NCI-H2196 treated with DMSO at 0.1 percent for 48 hours (cell line): Measurements from ENCODE around the gene OLFM2.
"Not testable (repeated sequence)": the region's sequence is repeated elsewhere in the genome, so short reads cannot be mapped to it uniquely, and the experiment has no call there.

ENCODE experiments used
- DNase-seq: peaks from one replicate; lab custom pipeline; 2025; ENCODE audit not compliant: unreplicated experiment; lab: John Stamatoyannopoulos, UW

The OLFM2 gene

DNA sequence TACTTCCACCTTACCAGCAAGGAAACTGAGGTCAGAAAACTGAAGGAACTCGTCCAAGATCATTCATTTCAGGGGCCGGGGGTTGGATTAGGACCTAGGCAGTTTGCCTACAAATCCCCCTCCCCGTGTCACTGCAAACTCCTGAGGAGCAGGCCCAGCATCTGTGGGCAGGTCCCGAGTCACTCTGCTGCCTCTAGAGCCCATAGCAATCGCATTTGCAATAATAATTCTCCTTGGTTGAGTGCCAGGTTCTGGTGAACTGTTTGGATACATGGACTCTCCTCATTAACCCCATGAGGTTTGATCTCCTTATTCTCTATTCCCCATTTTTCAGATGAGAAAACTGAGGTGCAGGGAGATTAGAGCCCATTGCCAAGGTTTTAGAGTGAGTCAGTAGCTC, 100.3 kb downstream of the OLFM2 start:
- DNase-seq = no peak

DNA sequence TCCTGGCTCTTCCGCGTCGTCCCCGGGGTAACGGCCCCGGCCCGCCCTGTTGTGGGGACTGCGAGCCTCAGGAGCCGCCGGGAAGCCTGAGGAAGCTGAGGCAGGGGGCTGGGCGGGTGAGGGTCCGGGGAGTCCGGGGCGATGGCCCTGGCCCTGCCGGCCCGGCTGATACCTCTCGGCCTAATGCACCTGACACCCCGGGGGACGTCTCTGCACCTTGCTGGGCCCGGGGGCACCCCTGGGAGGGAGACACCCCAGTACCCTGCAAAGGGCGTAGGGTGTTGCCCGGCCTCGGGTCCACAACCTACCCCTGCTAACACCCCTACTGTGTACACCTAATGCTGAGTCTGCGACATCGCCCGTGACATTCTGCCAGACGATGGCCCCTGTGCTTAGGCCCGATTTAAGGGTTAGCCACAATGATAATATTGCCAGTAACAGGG, 100.8 kb downstream of the OLFM2 start:
- DNase-seq = no peak

DNA sequence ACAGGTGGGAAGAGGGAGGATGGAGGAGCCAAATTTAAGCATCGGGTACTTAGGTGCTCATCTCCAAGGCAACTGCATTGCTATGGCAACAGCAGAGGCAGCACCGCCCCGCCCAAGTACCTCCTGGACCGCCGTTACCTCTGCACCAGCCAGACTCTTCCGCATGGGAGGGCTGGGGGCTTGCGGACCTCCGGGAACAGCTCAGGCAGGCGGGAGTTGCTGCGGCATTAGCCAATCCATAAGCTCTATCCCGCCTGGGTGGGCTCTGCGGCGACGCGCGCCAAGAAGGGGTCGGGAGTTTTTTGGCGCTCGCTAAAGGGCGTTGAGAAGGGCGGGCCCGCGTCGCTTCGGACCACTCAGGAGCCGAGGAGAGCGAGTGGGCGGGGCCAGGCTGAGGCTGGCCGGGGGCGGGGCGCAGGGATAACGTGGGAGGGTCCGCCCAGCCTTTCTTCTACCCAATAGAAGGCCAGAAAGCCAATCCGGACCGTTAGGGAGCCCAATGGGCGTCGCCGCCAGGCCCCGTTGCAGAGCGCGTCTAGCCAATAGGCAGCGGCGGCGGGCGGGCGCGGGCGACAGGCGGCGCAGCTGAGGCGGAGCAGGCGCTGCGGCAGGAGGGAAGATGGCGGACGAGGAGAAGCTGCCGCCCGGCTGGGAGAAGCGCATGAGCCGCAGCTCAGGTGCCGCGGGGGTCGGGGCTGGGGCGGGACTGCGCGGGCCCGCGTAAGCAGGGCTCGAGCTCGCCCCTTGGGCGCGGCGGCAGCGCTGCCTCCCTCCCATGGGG, 101.4 kb downstream of the OLFM2 start, which contains the start of gene PIN1:
PIN1 (plus strand) TSS at position 593 of the 781 bp plus-strand sequence; CDS start at position 620, 27 bp downstream.
- DNase-seq = peak; percentile 99

- DNase-seq = no peak
Observed at GRCh38 chr19:9834307-9834725, 102.0 kb downstream of the OLFM2 start.

DNA sequence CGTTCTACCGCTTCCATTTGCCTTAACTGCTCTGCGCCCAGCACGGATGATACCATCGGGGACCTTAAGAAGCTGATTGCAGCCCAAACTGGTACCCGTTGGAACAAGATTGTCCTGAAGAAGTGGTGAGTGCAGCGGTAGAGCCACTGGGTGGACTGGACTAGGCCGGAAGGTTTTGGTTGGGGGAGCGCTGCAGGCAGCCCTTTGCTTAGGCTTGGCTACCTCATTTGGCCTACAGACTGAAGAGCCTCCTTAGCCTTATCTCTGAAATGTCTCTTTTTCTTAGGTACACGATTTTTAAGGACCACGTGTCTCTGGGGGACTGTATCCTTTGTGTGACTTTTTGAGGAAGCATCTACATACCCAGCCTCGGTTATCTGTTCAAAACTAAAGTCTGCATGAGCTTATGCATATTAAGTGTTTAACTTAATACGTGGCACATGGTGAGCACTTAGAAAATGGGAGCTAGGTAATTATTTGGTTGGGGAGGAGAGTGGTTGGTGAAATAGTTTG, 107.7 kb downstream of the OLFM2 start:
- DNase-seq = no peak

DNA sequence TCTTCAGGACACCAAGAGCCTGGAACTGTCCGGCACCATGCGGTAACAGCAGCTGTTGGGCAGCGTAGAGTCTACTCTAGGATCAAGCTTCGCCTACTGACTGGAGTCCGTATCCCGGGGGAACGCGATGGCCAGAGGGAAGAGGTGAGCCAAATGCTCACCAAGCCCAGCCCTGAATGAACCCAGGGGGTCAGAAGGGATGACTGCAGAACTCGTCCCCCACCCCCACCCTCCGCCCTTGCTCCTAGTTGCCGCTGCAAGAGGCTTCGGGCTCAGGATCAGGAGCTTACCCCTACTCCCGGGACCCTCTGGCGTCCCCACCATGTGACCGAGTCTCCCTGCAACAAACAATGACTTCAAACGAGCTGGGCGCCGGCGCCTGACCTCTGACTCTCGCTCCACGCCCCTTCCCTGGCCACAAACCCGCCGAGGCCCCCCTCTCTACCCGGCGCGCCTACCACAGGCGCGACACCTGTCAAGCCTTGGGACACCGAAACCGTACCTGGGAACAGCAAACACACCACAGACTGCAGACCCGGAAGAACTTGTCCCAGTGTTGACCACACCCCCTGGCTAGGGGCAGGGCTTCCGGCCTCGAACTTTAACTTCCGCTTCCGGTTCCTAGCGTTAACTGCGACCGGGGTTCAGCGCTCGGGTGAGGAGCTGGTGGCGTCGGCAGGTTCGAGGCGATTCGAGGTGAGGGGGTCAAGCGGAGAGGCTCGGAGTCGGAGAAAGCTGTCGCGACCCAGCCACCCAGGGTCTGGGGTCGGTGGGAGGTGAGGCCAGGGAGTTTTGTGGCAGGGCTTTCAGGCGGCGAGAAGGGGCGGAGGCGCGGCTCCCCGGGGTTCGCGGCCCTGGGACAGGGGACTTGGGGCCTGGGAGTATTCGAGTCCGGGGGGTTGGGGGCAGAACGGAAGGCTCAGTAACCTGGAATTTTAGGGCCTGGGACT, 108.8 kb downstream of the OLFM2 start, which contains the start of gene UBL5:
UBL5 (plus strand) TSS at position 630 of the 950 bp plus-strand sequence. CDS start 420 bp downstream, outside the sequence.
- DNase-seq = peak; percentile 88

- DNase-seq = no peak
Observed at GRCh38 chr19:9823816-9824215, 112.5 kb downstream of the OLFM2 start.

DNA sequence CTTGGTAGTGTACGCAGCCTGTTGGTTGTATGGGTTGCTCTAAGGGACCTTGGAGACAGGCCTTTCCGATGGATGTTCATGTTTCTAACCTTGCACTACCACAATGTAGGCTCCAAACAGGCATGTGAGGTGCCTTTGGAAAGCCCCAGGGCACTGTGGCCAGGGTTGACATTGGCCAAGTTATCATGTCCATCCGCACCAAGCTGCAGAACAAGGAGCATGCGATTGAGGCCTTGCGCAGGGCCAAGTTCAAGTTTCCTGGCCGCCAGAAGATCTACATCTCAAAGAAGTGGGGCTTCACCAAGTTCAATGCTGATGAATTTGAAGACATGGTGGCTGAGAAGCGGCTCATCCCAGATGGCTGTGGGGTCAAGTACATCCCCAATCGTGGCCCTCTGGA, 116.3 kb downstream of the OLFM2 start:
- not testable (repeated sequence) for DNase-seq

DNA sequence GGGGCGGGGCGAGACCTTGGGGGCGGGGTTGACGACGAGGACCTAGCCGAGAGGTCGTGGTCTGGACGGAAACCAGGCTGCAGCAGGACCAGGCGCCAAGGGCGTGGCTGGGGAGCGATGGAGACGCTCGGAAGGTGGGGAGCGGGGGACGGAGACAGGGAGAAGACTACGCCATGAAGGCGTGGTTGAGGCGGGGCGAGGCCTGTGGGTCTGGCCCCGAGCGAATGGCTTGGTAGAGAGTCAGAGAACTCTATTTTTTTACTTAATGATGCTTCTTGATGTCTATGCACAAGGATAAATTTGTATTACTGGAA, 116.8 kb downstream of the OLFM2 start:
- DNase-seq = no peak

DNA sequence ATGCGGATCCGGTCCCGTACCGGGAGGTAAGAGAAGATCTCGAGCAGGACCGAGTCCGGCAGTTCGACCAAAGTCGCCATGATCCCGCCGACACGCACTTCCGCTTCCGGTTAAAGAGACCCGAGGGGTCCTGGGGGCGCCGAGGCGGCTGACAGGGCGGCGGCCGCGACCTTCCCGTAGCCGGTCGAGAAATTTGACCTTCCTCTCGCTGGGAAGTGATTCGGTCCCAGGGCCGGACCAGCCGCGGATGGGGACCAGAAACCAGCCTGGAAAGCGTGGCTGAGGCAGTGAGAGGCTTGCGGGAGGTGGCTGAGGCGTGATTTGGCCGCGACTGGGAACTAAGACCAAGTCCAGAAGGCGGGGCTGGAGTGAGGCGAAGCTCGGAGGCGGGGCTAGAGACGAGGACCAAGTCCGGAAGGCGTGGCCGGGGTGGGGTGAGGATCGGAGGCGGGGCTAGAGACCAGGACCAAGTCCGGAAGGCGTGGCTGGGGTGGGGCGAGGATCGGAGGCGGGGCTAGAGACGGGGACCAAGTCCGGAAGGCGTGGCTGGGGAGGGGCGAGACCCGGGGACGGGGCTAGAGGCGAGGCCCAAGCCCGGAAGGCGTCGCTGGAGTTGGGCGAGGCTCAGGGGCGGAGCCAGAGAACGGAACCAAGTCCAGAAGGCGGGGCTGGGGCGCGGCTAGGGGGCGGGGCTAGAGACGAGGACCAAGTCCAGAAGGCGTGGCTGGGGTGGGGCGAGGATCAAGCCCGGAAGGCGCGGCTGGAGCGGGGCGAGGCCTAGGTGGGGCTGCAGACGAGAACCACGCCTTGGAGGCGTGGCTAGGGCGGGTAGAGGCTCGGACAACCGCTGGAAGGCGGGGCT, 117.3 kb downstream of the OLFM2 start, which contains the start of gene FBXL12:
FBXL12 (minus strand) TSS at position 346 of the 862 bp plus-strand sequence; CDS start at position 80, 266 bp downstream.
- DNase-seq = peak; percentile 100

GRCh38 chr19:9818175-9818733, 118.1 kb downstream of the OLFM2 start:
- DNase-seq = no peak

DNA sequence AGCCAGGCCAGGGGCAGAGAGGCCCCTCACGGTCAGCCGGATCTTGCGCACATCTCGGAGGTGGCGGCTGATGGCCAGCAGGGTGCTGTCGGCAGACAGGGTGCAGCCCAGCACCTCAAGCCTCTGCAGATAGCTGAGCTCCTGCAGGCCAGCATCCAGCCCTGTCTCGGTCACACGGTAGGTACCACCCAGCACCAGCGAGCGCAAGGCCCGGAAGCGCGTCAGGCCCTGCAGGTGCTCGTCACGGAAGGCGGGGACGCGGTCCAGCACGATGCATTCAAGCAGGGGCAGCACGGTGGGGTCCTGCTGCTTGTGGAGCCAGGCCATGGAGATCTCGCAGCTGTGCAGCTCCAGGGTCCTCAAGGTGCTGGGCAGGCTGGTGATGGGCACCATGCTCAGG, 125.2 kb downstream of the OLFM2 start:
- DNase-seq = no peak

GRCh38 chr19:9808855-9809824, 127.2 kb downstream of the OLFM2 start:
- DNase-seq = no peak

DNA sequence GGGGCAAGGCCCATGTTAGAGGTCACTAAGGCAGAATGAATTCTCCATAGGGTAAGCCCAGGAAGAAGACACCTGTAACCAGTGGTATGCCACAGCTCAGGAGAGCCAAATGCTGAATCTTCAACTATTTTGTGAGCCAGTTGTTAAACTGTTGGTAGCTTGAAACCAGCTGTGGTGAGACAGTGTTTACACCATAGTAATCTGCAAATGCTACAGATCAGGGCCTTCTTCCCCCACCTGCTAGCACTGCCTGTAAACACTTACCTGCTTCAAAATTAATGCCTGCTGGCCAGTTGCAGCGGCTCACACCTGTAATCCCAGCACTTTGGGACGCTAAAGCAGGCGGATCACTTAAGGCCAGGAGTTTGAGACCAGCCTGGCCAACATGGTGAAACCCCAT, 129.5 kb downstream of the OLFM2 start:
- no peak for DNase-seq
